ENCODE results near the gene CCDC87.

Gene CCDC87

DNA sequence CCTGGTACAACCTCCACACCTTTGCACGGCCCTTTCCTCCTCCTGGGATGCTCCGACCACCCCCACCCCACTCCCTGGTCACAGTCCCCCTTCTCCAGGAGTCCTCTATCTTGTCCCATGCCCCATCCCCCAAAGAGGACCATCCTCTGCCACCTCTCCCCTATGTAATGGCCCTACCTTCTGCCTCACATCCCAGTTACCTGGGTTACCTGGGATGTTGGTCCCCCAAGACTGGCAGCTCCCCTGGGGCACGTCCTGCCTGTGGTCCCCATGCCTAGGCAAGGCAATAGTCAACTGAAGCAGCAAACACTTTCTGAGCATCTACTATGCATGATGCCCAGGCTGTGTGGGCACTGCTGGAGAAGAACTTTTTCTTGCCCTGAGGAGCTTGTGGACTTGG is 37.4 kb downstream of the CCDC87 start:
- TF ChIP-seq, protein P1, sequence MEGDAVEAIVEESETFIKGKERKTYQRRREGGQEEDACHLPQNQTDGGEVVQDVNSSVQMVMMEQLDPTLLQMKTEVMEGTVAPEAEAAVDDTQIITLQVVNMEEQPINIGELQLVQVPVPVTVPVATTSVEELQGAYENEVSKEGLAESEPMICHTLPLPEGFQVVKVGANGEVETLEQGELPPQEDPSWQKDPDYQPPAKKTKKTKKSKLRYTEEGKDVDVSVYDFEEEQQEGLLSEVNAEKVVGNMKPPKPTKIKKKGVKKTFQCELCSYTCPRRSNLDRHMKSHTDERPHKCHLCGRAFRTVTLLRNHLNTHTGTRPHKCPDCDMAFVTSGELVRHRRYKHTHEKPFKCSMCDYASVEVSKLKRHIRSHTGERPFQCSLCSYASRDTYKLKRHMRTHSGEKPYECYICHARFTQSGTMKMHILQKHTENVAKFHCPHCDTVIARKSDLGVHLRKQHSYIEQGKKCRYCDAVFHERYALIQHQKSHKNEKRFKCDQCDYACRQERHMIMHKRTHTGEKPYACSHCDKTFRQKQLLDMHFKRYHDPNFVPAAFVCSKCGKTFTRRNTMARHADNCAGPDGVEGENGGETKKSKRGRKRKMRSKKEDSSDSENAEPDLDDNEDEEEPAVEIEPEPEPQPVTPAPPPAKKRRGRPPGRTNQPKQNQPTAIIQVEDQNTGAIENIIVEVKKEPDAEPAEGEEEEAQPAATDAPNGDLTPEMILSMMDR (conservative IDR thresholded peaks at IDR 0.05; ENCODE audit: low read depth, low read length): no peak
- Histone ChIP-seq H3K36me3 (ENCODE audit: insufficient read depth) (no peaks in the 10 kb centered on the region), H3K4me3 (IDR thresholded peaks at IDR 0.05; ENCODE audit: insufficient read depth, low read depth, low read length) (no peak overlapping the region), H3K27me3 (ENCODE audit: insufficient read depth, low read depth) (peaks cover 5% of the 10 kb centered on the region; the same call in 1 of the 2 replicates), H3K4me1 (ENCODE audit: low read depth, poor library complexity, severe bottlenecking) (no peaks in the 10 kb centered on the region), H3K9ac (no peak overlapping the region), H2AFZ (ENCODE audit: low read depth) (no peak overlapping the region), H3K79me2 (ENCODE audit: insufficient read depth, low read depth) (no peaks in the 10 kb centered on the region), H3K4me2 (no peak overlapping the region), H3K27ac (no peak overlapping the region), H4K20me1 (ENCODE audit: insufficient read depth) (no peaks in the 10 kb centered on the region)

- H3K79me2 ChIP-seq (ENCODE audit: insufficient read depth, low read depth): no peaks in the 10 kb centered on the region
Measured at GRCh38 chr11:66554602-66555001, 38.3 kb downstream of the CCDC87 start.

GRCh38 chr11:66550887-66551286 is 42.0 kb downstream of the CCDC87 start:
- Histone ChIP-seq H2AFZ (ENCODE audit: low read depth) (no peak overlapping the region), H3K36me3 (ENCODE audit: insufficient read depth) (no peaks in the 10 kb centered on the region), H3K79me2 (ENCODE audit: insufficient read depth, low read depth) (no peaks in the 10 kb centered on the region), H3K27ac (no peak overlapping the region), H3K9ac (no peak overlapping the region), H3K4me3 (IDR thresholded peaks at IDR 0.05; ENCODE audit: insufficient read depth, low read depth, low read length) (no peak overlapping the region), H4K20me1 (ENCODE audit: insufficient read depth) (no peaks in the 10 kb centered on the region), H3K4me1 (ENCODE audit: low read depth, poor library complexity, severe bottlenecking) (peaks cover 7% of the 10 kb centered on the region), H3K4me2 (no peak overlapping the region), H3K27me3 (ENCODE audit: insufficient read depth, low read depth) (peaks cover 6% of the 10 kb centered on the region)
- TF ChIP-seq, protein P1 (conservative IDR thresholded peaks at IDR 0.05; ENCODE audit: low read depth, low read length): no peak

More at GRCh38 chr11:66554602-66555001, 38.3 kb downstream of the CCDC87 start:
- H3K4me1 ChIP-seq (ENCODE audit: low read depth, poor library complexity, severe bottlenecking): no peaks in the 10 kb centered on the region
- no peaks in the 10 kb centered on the region for H4K20me1 ChIP-seq (ENCODE audit: insufficient read depth)
- TF ChIP-seq, protein P1 (conservative IDR thresholded peaks at IDR 0.05; ENCODE audit: low read depth, low read length): no peak
- no peak overlapping the region for H3K27ac ChIP-seq
- no peaks in the 10 kb centered on the region for H3K36me3 ChIP-seq (ENCODE audit: insufficient read depth)
- no peak overlapping the region for H3K4me3 ChIP-seq (IDR thresholded peaks at IDR 0.05; ENCODE audit: insufficient read depth, low read depth, low read length)
- H3K4me2 ChIP-seq: no peak overlapping the region
- H2AFZ ChIP-seq (ENCODE audit: low read depth): no peak overlapping the region
- H3K27me3 ChIP-seq (ENCODE audit: insufficient read depth, low read depth): peaks cover 9% of the 10 kb centered on the region
- no peak overlapping the region for H3K9ac ChIP-seq

- TF ChIP-seq, protein P1 (conservative IDR thresholded peaks at IDR 0.05; ENCODE audit: low read depth, low read length): no peak
- Histone ChIP-seq H3K4me2 (no peak overlapping the region), H3K36me3 (ENCODE audit: insufficient read depth) (no peaks in the 10 kb centered on the region), H3K4me1 (ENCODE audit: low read depth, poor library complexity, severe bottlenecking) (peaks cover 13% of the 10 kb centered on the region), H3K79me2 (ENCODE audit: insufficient read depth, low read depth) (no peaks in the 10 kb centered on the region), H3K27me3 (ENCODE audit: insufficient read depth, low read depth) (peaks cover 6% of the 10 kb centered on the region), H3K4me3 (IDR thresholded peaks at IDR 0.05; ENCODE audit: insufficient read depth, low read depth, low read length) (no peak overlapping the region), H3K27ac (no peak overlapping the region), H4K20me1 (ENCODE audit: insufficient read depth) (no peaks in the 10 kb centered on the region), H2AFZ (ENCODE audit: low read depth) (no peak overlapping the region), H3K9ac (no peak overlapping the region)
Measured at GRCh38 chr11:66549696-66550095, 43.2 kb downstream of the CCDC87 start.
